ENCODE data around the gene MAMLD1.

The MAMLD1 gene

DNA sequence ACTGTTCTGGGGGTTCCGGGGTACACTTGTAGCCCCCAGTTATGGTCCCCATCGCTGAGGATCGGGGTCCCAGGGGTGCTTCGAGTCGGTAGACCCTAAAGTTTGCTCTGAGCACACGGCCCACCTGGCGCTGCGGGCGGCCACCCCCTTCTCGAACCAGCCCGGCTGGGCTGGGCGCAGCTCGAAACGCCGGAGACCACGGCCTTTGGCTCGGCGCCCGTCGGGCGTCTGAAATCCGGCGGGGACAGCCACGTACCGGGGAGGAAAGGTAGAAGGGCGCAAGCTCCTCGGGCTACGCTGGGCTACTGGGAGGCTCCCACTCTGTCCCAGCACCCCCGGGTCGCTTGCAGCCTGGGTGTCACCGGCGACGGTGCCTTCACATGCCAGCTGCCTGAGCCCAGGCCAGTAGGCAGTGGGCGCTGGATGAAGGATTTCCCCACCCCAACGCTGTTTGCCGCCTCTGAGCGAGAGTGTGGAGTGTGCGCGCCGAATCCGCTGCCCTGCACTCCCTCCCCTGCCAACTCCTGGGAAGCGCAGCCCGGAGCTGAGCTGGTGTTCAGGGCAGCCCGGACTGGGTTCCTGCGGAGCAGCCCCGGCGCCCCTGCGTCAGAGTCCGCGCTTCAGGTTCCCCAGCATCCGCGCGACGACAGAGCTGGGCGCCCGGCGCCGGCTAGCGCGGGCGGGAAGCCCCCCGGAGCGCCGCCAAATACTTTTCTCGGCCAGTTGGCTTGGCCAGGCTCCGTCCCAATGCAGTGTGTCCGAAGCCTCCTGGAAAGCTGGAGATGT lies 637 bp downstream of the MAMLD1 start:
- no peak overlapping the region for H3K27ac ChIP-seq (ENCODE audit: low read depth, low read length)
- H3K9me3 ChIP-seq (ENCODE audit: insufficient read depth, low read length) = no peaks in the 10 kb centered on the region
- no peak overlapping the region for H2AFZ ChIP-seq (ENCODE audit: low read depth, low read length, severe bottlenecking)
- no peaks in the 10 kb centered on the region for H3K36me3 ChIP-seq (ENCODE audit: low read length)
- no peak overlapping the region for H3K9ac ChIP-seq (ENCODE audit: low read length)
- no peaks in the 10 kb centered on the region for H3F3A ChIP-seq (ENCODE audit: insufficient read depth)
- TF ChIP-seq, protein P1, sequence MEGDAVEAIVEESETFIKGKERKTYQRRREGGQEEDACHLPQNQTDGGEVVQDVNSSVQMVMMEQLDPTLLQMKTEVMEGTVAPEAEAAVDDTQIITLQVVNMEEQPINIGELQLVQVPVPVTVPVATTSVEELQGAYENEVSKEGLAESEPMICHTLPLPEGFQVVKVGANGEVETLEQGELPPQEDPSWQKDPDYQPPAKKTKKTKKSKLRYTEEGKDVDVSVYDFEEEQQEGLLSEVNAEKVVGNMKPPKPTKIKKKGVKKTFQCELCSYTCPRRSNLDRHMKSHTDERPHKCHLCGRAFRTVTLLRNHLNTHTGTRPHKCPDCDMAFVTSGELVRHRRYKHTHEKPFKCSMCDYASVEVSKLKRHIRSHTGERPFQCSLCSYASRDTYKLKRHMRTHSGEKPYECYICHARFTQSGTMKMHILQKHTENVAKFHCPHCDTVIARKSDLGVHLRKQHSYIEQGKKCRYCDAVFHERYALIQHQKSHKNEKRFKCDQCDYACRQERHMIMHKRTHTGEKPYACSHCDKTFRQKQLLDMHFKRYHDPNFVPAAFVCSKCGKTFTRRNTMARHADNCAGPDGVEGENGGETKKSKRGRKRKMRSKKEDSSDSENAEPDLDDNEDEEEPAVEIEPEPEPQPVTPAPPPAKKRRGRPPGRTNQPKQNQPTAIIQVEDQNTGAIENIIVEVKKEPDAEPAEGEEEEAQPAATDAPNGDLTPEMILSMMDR (IDR thresholded peaks at IDR 0.05; ENCODE audit: insufficient read depth, low read length, poor library complexity, severe bottlenecking) = no peak
- no peak for TF ChIP-seq EZH2phosphoT487 (conservative IDR thresholded peaks at IDR 0.05; ENCODE audit: low read length)
- H3K4me3 ChIP-seq (ENCODE audit: insufficient read depth, low read length, poor library complexity, severe bottlenecking) = no peak overlapping the region
- no peaks in the 10 kb centered on the region for H3K27me3 ChIP-seq (ENCODE audit: low read length)
- H3K4me2 ChIP-seq (ENCODE audit: low read depth, low read length, poor library complexity, severe bottlenecking) = peak overlapping the region; percentile 24
- no peaks in the 10 kb centered on the region for H3K79me2 ChIP-seq (ENCODE audit: insufficient read depth, low read length)
- no peaks in the 10 kb centered on the region for H4K20me1 ChIP-seq (ENCODE audit: low read depth, low read length)
- H3K9me2 ChIP-seq (replicated peaks; ENCODE audit: insufficient read depth, low read length) = no peaks in the 10 kb centered on the region

DNA sequence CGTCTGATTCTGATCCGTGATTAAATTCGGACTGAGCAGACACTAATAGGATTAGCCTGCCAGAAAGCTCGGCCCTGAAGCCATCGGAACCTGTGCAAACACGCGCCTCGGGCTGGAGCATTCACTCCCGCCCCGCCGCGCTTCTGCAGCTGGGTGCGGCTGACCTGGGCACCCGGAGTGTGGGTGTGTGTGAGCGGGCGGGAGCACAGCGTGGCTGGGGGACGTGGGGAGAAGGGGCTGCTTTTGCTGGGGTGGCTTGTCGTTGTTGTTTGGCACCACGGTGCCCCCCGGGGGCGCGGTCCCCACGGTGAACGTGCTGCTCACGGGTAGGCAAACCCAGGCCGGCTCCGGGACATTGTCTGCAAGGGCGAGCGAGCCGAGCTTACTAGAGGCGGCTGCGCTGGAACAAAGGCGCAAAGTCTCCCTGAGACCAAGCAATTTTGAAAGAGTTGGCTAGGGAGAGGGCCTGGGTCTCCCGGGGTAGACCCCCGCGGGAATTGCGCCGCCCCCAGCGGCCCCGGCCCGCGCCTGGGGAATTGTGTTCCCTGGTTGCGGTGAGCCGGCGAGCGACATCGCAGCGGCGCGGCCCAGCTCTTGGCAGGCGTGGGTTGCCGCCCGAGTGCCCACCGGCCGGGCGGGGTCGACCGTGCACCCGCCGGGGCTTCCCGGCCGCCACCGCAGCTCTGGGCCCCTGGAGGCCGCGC lies 1.4 kb downstream of the MAMLD1 start:
- no peaks in the 10 kb centered on the region for H3K36me3 ChIP-seq (ENCODE audit: low read length)
- no peak overlapping the region for H3K9ac ChIP-seq (ENCODE audit: low read length)
- H3F3A ChIP-seq (ENCODE audit: insufficient read depth) = no peaks in the 10 kb centered on the region
- H3K9me3 ChIP-seq (ENCODE audit: insufficient read depth, low read length) = no peaks in the 10 kb centered on the region
- no peaks in the 10 kb centered on the region for H4K20me1 ChIP-seq (ENCODE audit: low read depth, low read length)
- no peaks in the 10 kb centered on the region for H3K9me2 ChIP-seq (replicated peaks; ENCODE audit: insufficient read depth, low read length)
- H2AFZ ChIP-seq (ENCODE audit: low read depth, low read length, severe bottlenecking) = no peak overlapping the region
- H3K4me2 ChIP-seq (ENCODE audit: low read depth, low read length, poor library complexity, severe bottlenecking) = no peak overlapping the region
- TF ChIP-seq EZH2phosphoT487 (conservative IDR thresholded peaks at IDR 0.05; ENCODE audit: low read length) = 0 out of 2 replicates have a peak, but pooled peaks have one; percentile 25
- TF ChIP-seq, protein P1 (IDR thresholded peaks at IDR 0.05; ENCODE audit: insufficient read depth, low read length, poor library complexity, severe bottlenecking) = no peak
- no peak overlapping the region for H3K4me3 ChIP-seq (ENCODE audit: insufficient read depth, low read length, poor library complexity, severe bottlenecking)
- H3K27me3 ChIP-seq (ENCODE audit: low read length) = no peaks in the 10 kb centered on the region
- H3K27ac ChIP-seq (ENCODE audit: low read depth, low read length) = no peak overlapping the region
- no peaks in the 10 kb centered on the region for H3K79me2 ChIP-seq (ENCODE audit: insufficient read depth, low read length)

DNA sequence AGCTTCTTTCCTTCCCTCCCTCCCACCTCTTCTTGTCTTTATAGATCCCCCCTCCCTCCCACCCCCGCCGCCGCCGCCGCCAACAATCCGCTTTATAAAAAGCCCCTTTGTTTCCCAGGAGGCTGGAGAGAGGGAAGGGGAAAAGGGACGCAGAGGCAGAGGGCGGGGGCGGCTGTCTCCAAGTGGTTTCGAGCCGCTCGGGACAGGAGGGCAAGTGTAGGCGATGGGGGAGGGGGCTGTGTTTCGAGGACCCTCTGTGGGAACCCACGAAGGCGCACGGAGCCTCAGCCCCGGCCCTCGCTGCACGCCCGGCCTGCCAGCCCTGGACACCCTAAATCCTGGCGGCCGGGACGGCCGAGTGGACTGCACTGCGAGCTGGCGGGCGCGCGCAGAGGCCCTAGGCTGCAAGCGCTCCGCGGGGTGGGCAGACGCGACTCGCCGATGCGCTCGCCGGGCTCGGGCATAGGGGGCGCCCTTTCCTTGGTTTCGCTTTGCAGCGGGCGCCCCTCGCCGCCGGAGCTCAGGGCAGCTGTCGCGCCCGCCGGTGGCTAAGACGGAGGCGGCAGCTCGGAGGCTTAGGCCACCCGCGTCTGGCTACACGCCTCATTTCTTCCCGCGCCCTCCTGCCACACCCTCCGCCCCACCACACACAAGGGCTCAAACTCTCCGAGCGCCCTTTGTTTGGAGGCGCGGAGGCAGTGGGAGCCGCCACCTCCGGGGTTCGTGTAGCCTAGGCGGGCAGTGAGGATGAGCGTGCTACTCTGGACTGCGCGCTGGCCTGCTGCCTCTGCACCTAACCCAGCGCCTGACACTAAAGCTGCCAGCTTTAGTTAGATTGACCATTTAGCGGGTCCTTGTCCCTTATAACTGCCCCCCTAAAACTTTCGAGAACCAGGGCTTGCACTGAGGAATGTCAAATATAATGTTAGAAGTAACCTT lies 2.2 kb downstream of the MAMLD1 start:
- H3K79me2 ChIP-seq (ENCODE audit: insufficient read depth, low read length) = no peaks in the 10 kb centered on the region
- H3K27me3 ChIP-seq (ENCODE audit: low read length) = no peaks in the 10 kb centered on the region
- no peak overlapping the region for H2AFZ ChIP-seq (ENCODE audit: low read depth, low read length, severe bottlenecking)
- H3K9me3 ChIP-seq (ENCODE audit: insufficient read depth, low read length) = no peaks in the 10 kb centered on the region
- TF ChIP-seq, protein P1 (IDR thresholded peaks at IDR 0.05; ENCODE audit: insufficient read depth, low read length, poor library complexity, severe bottlenecking) = no peak
- TF ChIP-seq EZH2phosphoT487 (conservative IDR thresholded peaks at IDR 0.05; ENCODE audit: low read length) = no peak
- no peak overlapping the region for H3K4me2 ChIP-seq (ENCODE audit: low read depth, low read length, poor library complexity, severe bottlenecking)
- H3K4me3 ChIP-seq (ENCODE audit: insufficient read depth, low read length, poor library complexity, severe bottlenecking) = no peak overlapping the region
- no peaks in the 10 kb centered on the region for H4K20me1 ChIP-seq (ENCODE audit: low read depth, low read length)
- no peak overlapping the region for H3K27ac ChIP-seq (ENCODE audit: low read depth, low read length)
- H3K9me2 ChIP-seq (replicated peaks; ENCODE audit: insufficient read depth, low read length) = no peaks in the 10 kb centered on the region
- H3K36me3 ChIP-seq (ENCODE audit: low read length) = no peaks in the 10 kb centered on the region
- H3K9ac ChIP-seq (ENCODE audit: low read length) = no peak overlapping the region
- H3F3A ChIP-seq (ENCODE audit: insufficient read depth) = no peaks in the 10 kb centered on the region

Measured in SU-DHL-6 (cell line).